ENCODE measurements around the gene TMEM86B.

- no peak for TF ChIP-seq TAF1 (IDR thresholded peaks at IDR 0.05; ENCODE audit: borderline replicate concordance, low read depth, low read length)
- TF ChIP-seq POLR2A (IDR thresholded peaks at IDR 0.05; ENCODE audit: low read depth, low read length), result no peak
Observed at GRCh38 chr19:55242517-55242916, 14.0 kb upstream of the TMEM86B start.

Data from GM12892 (cell line).